B cell (primary cell): ENCODE results near the gene GALK1. TPM values are rescaled to one million over a fixed set of nuclear protein-coding genes. Genes with fewer than 3 reads are reported as not detected.

Experiments
- ATAC-seq: fragments of 200-7000 bp; cut with Tn5 transposase; one replicate; pipeline ENCODE4 v1.10.0; 2021; ENCODE audit warnings: low read depth, mild to moderate bottlenecking, moderate number of reproducible peaks, moderate library complexity
- CTCF ChIA-PET: fragments of 350-600 bp; sonication (Branson Sonifier 250); formaldehyde crosslinking; loops from one replicate; lab custom pipeline; 2021; ENCODE audit warnings: antibody characterized with exemption, inconsistent platforms; lab: Charles Lee
- POLR2A ChIA-PET: fragments of 350-600 bp; sonication (Branson Sonifier 250); formaldehyde crosslinking; loops from one replicate; lab custom pipeline; 2021; ENCODE audit warnings: antibody characterized with exemption; lab: Charles Lee
- DNase-seq: peaks from one replicate; pipeline ENCODE4 v3.0.0; 2013
- H2AFZ ChIP-seq: 2 replicates; pipeline ENCODE4 v1.6.1; 2012; ENCODE audit warnings: mild to moderate bottlenecking, low read depth, low read length; ENCODE audit not compliant: insufficient read depth, poor library complexity, severe bottlenecking
- H3K27ac ChIP-seq, 2 donors: 1 replicate in 1 of 2; 2 replicates in 1 of 2; pipeline ENCODE4 v1.5.1; 2012 to 2013; ENCODE audit warnings: low read length in 2 of 2, mild to moderate bottlenecking in 2 of 2, moderate library complexity in 1 of 2
- H3K27me3 ChIP-seq, 4 experiments: fragments of 200-600 bp in 1 of 4; sonication (generic) in 1 of 4; replicated peaks in 1 of 4; 1 replicate in 2 of 4; 2 replicates in 2 of 4; pipeline versions ENCODE4 v1.6.1 to v1.7.0; 2013 to 2016; ENCODE audit warnings: low read length in 3 of 4, mild to moderate bottlenecking in 2 of 4, mixed read lengths in 1 of 4, moderate library complexity in 1 of 4; ENCODE audit not compliant: insufficient read depth in 4 of 4, control insufficient read depth in 3 of 4; ENCODE audit errors: control extremely low read depth in 1 of 4
- H3K36me3 ChIP-seq, 2 experiments: replicated peaks in 1 of 2; 1 replicate in 1 of 2; 2 replicates in 1 of 2; pipeline versions ENCODE4 v1.6.1 to v1.7.1; 2013; ENCODE audit warnings: low read length in 1 of 2; ENCODE audit not compliant: insufficient read depth in 2 of 2, control insufficient read depth in 1 of 2; ENCODE audit errors: control extremely low read depth in 1 of 2, extremely low read depth in 1 of 2
- H3K4me1 ChIP-seq, 2 donors: fragments of 200-600 bp in 1 of 2; sonication (generic) in 1 of 2; 1 replicate in 1 of 2; 2 replicates in 1 of 2; pipeline versions ENCODE4 v1.5.1 to v1.6.1; 2013 to 2017; ENCODE audit warnings: low read length in 2 of 2; ENCODE audit not compliant: control insufficient read depth in 2 of 2, insufficient read depth in 2 of 2
- H3K4me2 ChIP-seq: replicated peaks from 2 replicates; pipeline ENCODE3; 2012; ENCODE audit warnings: mild to moderate bottlenecking, low read depth, low read length; ENCODE audit not compliant: poor library complexity, severe bottlenecking
- H3K4me3 ChIP-seq, 5 experiments: fragments of 200-600 bp in 1 of 5; sonication (generic) in 1 of 5; 1 replicate in 3 of 5; 2 replicates in 2 of 5; pipeline versions ENCODE4 v1.5.1 to v1.7.0; 2011 to 2016; ENCODE audit warnings: low read length in 4 of 5, mild to moderate bottlenecking in 4 of 5, low read depth in 2 of 5, control low read depth in 1 of 5, moderate library complexity in 1 of 5; ENCODE audit not compliant: insufficient read depth in 1 of 5; ENCODE audit errors: control extremely low read depth in 1 of 5, extremely low read depth in 1 of 5
- H3K79me2 ChIP-seq: fragments of 200-600 bp; sonication (generic); one replicate; pipeline ENCODE4 v1.6.0; 2016; ENCODE audit warnings: low read length; ENCODE audit not compliant: control insufficient read depth, insufficient read depth
- H3K9ac ChIP-seq: fragments of 200-600 bp; sonication (generic); 2 replicates; pipeline ENCODE4 v1.6.1; 2017; ENCODE audit warnings: mild to moderate bottlenecking, low read length, moderate library complexity
- H3K9me3 ChIP-seq, 3 donors: one replicate each; pipeline versions ENCODE4 v1.6.1 to v1.7.1; 2013; ENCODE audit warnings: low read length in 2 of 3; ENCODE audit not compliant: control insufficient read depth in 2 of 3, insufficient read depth in 1 of 3; ENCODE audit errors: control extremely low read depth in 1 of 3
- H4K20me1 ChIP-seq: 2 replicates; pipeline ENCODE4 v1.6.0; 2012; ENCODE audit warnings: mild to moderate bottlenecking, low read length; ENCODE audit not compliant: insufficient read depth, control insufficient read depth, poor library complexity, severe bottlenecking
- H3K27ac Mint-ChIP-seq: one replicate; pipeline ENCODE4 v1.8.0; 2021; ENCODE audit warnings: mixed read lengths
- H3K27me3 Mint-ChIP-seq: one replicate; pipeline ENCODE4 v1.8.0; 2021; ENCODE audit warnings: mixed read lengths
- H3K4me1 Mint-ChIP-seq: one replicate; pipeline ENCODE4 v1.8.0; 2021; ENCODE audit warnings: mixed read lengths
- H3K4me3 Mint-ChIP-seq: one replicate; pipeline ENCODE4 v1.8.0; 2021; ENCODE audit warnings: mixed read lengths
- H3K9me3 Mint-ChIP-seq: one replicate; pipeline ENCODE4 v1.8.0; 2022; ENCODE audit warnings: mixed read lengths; ENCODE audit not compliant: insufficient read depth
- CTCF ChIP-seq: fragments of 200-600 bp; IDR thresholded peaks from one replicate; pipeline ENCODE4 v1.8.0; 2022; ENCODE audit warnings: antibody characterized with exemption, mild to moderate bottlenecking
- EZH2 ChIP-seq: IDR thresholded peaks from 2 replicates; pipeline ENCODE4 v1.6.1; 2012; ENCODE audit warnings: borderline replicate concordance, low read depth, mild to moderate bottlenecking, moderate library complexity, low read length; ENCODE audit not compliant: insufficient read depth, poor library complexity, severe bottlenecking
- WGBS: methylation state at CpG from one replicate; pipeline ENCODE4 v1.1.5; 2013; ENCODE audit warnings: missing lambda C conversion rate; ENCODE audit not compliant: insufficient coverage; 5-methylcytosine and 5-hydroxymethylcytosine counted together
- intact Hi-C: fragments of 100-400 bp; cut with micrococcal nuclease; formaldehyde crosslinking; loops from one replicate; pipeline ENCODE4 v1.10.0; 2022
- polyA plus RNA-seq: library from polyadenylated mRNA; depleted of rRNA; stranded (reverse); fragments of >200 nt; gene quantifications from 2 replicates; pipeline ENCODE4 v1.2.3, GENCODE V29; 2012
- total RNA-seq, 2 donors: library from RNA; stranded (reverse); fragments of 120-200 nt in 1 of 2; gene quantifications; 1 replicate in 1 of 2; 2 replicates in 1 of 2; pipeline versions ENCODE4 v1.2.3 to v1.2.4, GENCODE V29; 2013 to 2022

The GALK1 gene
- total and polyA plus RNA-seq, 2 donors (not counting 1 experiment from before 2014, with no cell fraction given), result 29.8 to 37.4 TPM

DNA sequence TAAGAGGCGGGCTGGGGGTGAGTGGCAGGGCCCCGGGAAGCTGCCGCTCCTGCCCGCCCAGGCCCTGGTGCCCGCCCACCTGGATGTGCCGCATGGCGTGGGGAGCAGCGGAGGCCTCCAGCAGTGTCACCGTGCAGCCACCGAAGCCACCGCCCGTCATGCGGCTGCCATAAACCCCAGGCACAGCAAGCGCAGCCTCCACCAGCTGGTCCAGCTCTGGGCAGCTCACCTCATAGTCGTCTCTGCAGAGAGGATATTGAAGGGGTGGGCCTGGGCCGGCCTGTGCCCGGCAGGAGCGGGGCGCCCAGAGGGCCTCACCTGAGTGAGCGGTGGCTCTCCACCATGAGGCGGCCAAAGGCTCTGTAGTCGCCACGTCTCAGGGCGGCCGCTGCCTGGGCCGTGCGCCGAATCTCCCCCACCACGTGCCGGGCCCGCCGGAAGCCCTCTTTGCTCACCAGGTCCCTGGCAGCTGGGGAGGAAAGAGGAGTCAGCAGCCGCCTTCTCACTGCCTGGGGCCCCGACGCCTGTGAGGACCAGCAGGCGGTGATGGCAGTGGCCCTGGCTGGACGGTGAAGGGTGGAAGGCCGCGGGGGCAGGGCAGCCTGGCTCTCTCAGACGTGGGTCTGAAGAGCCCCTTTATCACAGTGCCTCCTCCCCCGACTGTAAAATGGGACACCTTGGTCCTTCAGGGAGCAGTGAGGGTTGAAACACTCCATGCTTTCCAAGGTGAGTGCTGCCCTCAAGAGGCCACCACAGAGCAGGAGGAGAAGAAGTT lies 6.7 kb downstream of the GALK1 start:
- ChIA-PET CTCF (interaction anchor here (1.4 kb wide), 1 partner anchor 10 kb away, joined by 3 read pairs; no protein-coding TSS in a partner anchor), POLR2A (interaction anchor here (2.1 kb wide), 1 partner anchor 20 kb away, joined by 6 read pairs; no protein-coding TSS in a partner anchor)
- Histone ChIP-seq H3K36me3 (peaks cover 0 to 7% of the 10 kb centered on the region in 2 experiments), H3K4me2 (no peak overlapping the region), H3K9ac (no peak overlapping the region), H3K9me3 (no peaks in the 10 kb centered on the region), H3K27me3 (no peaks in the 10 kb centered on the region), H3K4me1 (peaks cover 6 to 16% of the 10 kb centered on the region in 2 donors), H3K27ac (no peak overlapping the region), H2AFZ (no peak overlapping the region), H3K4me3 (no peak overlapping the region), H4K20me1 (peaks cover 4% of the 10 kb centered on the region), H3K79me2 (peaks cover 3% of the 10 kb centered on the region)
- intact Hi-C loops, result loop anchor here (10.0 kb wide), 1 partner anchor 246 kb away; the partner anchor contains the start of gene CDK3
- WGBS, result 97% methylated on average over 38 of the region's 41 CpGs
- ATAC-seq (no peak), DNase-seq (no peak)
- H3K9me3 Mint-ChIP-seq, result no peaks in the 10 kb centered on the region
- no peak overlapping the region for H3K27ac Mint-ChIP-seq
- H3K27me3 Mint-ChIP-seq, result no peaks in the 10 kb centered on the region
- peaks cover 17% of the 10 kb centered on the region for H3K4me1 Mint-ChIP-seq
- no peak for TF ChIP-seq EZH2
- no peak for TF ChIP-seq CTCF
- H3K4me3 Mint-ChIP-seq, result no peak overlapping the region

GRCh38 chr17:75757086-75757681 lies 7.8 kb downstream of the GALK1 start:
- DNase-seq (no peak), ATAC-seq (no peak)
- H3K4me3 ChIP-seq, result no peak overlapping the region
- peaks cover 0 to 7% of the 10 kb centered on the region in 2 experiments for H3K36me3 ChIP-seq
- Mint-ChIP-seq H3K27me3 (no peaks in the 10 kb centered on the region), H3K4me3 (no peak overlapping the region), H3K9me3 (no peaks in the 10 kb centered on the region), H3K27ac (no peak overlapping the region), H3K4me1 (peaks cover 16% of the 10 kb centered on the region)
- no peak overlapping the region for H3K4me2 ChIP-seq
- H2AFZ ChIP-seq, result no peak overlapping the region
- no peaks in the 10 kb centered on the region for H4K20me1 ChIP-seq
- H3K9me3 ChIP-seq, result no peaks in the 10 kb centered on the region
- no peak overlapping the region for H3K27ac ChIP-seq
- H3K4me1 ChIP-seq, result peaks cover 6 to 18% of the 10 kb centered on the region in 2 donors
- CTCF ChIA-PET, result interaction anchor here (1.4 kb wide), 1 partner anchor 9 kb away, joined by 3 read pairs; no protein-coding TSS in a partner anchor
- intact Hi-C loops, result loop anchor here (10.0 kb wide), 1 partner anchor 248 kb away; the partner anchor contains the start of gene CDK3
- WGBS, result 94% methylated on average over 14 of the region's 21 CpGs
- peaks cover 3% of the 10 kb centered on the region for H3K79me2 ChIP-seq
- no peaks in the 10 kb centered on the region for H3K27me3 ChIP-seq
- TF ChIP-seq EZH2 (no peak), CTCF (no peak)
- H3K9ac ChIP-seq, result no peak overlapping the region
- POLR2A ChIA-PET, result no interaction called here
